GM10847 (cell line): ENCODE data around the gene RIPOR1.

Experiments used
- POLR2A ChIP-seq: IDR thresholded peaks from 2 replicates; pipeline ENCODE4 v1.6.1; 2011; ENCODE audit not compliant: insufficient read length; ENCODE audit errors: extremely low read depth

The RIPOR1 gene

DNA sequence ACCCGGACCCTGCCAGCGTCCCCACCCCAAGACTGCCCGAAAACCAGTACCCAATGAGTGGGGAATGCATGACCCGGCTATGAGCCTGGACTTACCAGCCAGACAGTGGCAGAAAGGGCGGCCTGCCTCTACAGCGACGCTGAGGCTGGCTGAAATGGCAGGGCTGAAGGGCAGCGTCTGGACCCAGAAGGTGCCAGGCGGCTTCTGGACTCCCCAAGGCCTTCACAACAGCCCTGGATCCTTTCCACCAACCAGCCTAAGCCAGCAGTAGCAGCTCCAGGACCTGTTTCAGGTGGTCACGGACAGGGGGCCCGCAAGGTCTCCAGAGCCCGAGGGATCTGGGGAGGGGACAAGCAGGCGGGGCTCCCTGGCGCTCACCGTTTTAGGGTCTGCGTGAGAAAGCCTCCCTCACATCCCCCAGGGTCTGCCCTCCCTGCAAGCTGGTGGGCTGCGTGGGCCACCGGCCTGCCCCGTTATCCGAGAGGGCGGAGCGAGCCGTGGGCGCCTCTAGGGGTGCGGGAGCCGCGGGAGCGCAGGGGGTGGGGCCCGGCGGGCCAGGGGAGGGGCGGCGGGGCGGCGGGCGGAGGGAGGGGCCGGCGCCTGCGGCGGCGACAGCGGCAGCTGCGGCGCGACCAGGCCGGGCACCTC lies at the start of gene RIPOR1:
TSS of gene RIPOR1 (plus strand) at position 608 of the 648 bp plus-strand sequence. CDS start 9,618 bp downstream, outside the sequence.
- no peak for TF ChIP-seq POLR2A

GRCh38 chr16:67480833-67481560 lies 47.6 kb upstream of the RIPOR1 start, which contains the start of gene ATP6V0D1:
ATP6V0D1 (minus strand) TSS chr16:67481157; CDS start chr16:67481086, 71 bp downstream.
- TF ChIP-seq POLR2A, result no peak

DNA sequence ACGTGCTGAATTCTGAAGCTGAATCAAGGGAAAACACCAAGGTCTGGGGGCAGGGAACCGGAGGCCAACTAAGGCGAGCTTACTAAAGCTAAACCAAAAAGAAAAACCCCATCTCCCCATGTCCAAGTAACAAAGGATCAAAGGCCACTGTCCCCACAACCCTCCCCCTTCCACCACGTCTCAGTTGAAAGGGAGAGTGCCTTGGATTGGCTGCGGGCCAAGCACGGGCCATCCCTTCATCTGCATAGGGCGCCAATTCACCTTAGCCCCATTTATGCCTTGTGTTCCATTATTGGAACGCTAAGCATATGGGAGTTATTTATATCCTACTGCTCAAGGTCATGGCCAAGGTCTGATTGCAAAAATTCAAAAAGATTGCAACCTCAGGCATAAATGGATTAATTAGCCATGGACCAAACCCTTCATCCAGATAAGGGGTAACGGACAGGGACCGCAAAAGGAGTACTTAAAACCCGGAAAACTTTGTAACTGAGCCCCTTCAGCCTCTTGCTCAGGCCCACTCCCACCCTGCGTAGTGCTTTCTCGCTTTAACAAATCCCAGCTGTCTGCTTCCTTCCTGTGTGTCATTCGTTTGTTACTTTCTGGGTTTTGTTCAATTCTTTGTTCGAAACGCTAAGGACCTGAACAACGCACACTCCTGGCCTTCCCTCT lies 46.9 kb upstream of the RIPOR1 start:
- no peak for TF ChIP-seq POLR2A

- TF ChIP-seq POLR2A, result no peak
Observed at GRCh38 chr16:67482233-67482924, 46.2 kb upstream of the RIPOR1 start.

DNA sequence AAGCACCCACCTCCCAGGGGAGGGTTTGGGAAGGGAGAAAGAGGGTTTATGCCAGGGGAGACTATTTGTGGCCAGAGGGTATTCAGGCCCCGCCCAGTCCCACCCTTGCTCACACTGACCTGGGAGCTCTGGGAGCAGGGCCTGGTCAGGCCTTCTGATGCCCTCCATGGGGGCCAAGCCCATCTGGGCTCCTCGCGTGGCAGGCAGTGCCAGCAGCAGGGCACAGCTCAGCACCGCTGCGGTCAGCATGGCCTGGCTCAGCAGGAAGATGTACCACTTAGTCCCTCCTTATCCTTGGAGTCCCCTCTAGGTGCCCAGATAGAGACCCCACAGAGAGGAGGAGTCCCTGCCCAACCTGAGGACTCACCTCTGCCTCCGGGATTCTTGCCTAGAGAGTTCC lies 45.5 kb upstream of the RIPOR1 start, which contains the start of gene AGRP:
TSS of gene AGRP (minus strand) at position 398 of the 400 bp plus-strand sequence. CDS start at position 249, 149 bp downstream.
- TF ChIP-seq POLR2A, result no peak

GRCh38 chr16:67483731-67484525 lies 44.7 kb upstream of the RIPOR1 start:
- no peak for TF ChIP-seq POLR2A

- TF ChIP-seq POLR2A, result no peak
Observed at GRCh38 chr16:67486805-67487204, 41.8 kb upstream of the RIPOR1 start.

GRCh38 chr16:67489401-67490083 lies 39.1 kb upstream of the RIPOR1 start:
- TF ChIP-seq POLR2A, result no peak

- no peak for TF ChIP-seq POLR2A
Observed at GRCh38 chr16:67490335-67491096, 38.1 kb upstream of the RIPOR1 start.

GRCh38 chr16:67499106-67499505 lies 29.5 kb upstream of the RIPOR1 start:
- TF ChIP-seq POLR2A, result no peak

- no peak for TF ChIP-seq POLR2A
Observed at GRCh38 chr16:67504031-67505021, 24.3 kb upstream of the RIPOR1 start.

DNA sequence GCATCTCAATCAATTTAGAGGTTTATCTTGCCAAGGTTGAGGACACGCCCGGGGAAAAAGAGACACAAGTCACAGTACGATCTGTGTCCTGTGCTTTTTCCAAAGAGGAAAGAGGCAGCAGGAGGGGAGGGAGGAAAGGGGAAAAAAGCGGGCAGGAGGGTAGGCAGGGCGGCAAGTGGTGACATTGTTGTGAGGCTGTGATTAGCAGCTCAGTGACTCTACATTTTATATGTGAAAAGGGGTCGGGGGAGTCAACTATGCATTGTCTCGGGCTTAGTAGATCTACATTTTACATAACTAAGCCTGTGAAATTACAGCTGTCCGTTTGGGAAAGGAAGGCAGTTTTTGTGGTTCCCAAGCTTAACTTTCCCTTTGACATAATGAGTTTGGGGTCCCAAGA lies 22.2 kb upstream of the RIPOR1 start:
- no peak for TF ChIP-seq POLR2A
